ENCODE measurements around the gene YTHDC1.

GRCh38 chr4:68272860-68273259 lies 77.0 kb downstream of the YTHDC1 start:
- TF ChIP-seq CTCF (conservative IDR thresholded peaks at IDR 0.05; ENCODE audit: low read length) (no peak), EZH2phosphoT487 (IDR thresholded peaks at IDR 0.05; ENCODE audit: borderline replicate concordance) (no peak)

Measured in Loucy (cell line).